ENCODE measurements around the gene GPR108. TPM values are rescaled to one million over a fixed set of nuclear protein-coding genes. Genes with fewer than 3 reads are reported as not detected.

The GPR108 gene
- total RNA-seq, 1 donor from 2014 or later: 41.6 TPM

- peaks cover 9% of the 10 kb centered on the region for H3K27me3 Mint-ChIP-seq (ENCODE audit: low read depth, unreplicated experiment)
- no peaks in the 10 kb centered on the region for H3K27me3 ChIP-seq (ENCODE audit: insufficient read depth, low read length)
- H3K36me3 ChIP-seq (ENCODE audit: insufficient read depth, low read length): no peaks in the 10 kb centered on the region
- no peak overlapping the region for H3K27ac ChIP-seq (ENCODE audit: low read depth, low read length)
- H3K4me1 Mint-ChIP-seq (ENCODE audit: low read depth, unreplicated experiment): no peaks in the 10 kb centered on the region
- no peak overlapping the region for H3K4me2 ChIP-seq (ENCODE audit: low read length)
- no peaks in the 10 kb centered on the region for H3K4me1 ChIP-seq (ENCODE audit: insufficient read depth, low read length)
- H3K9me3 ChIP-seq (ENCODE audit: insufficient read depth, low read depth, low read length): no peaks in the 10 kb centered on the region
- DNase-seq (ENCODE audit: low read depth) (no peak), FAIRE-seq (no peak)
- no peaks in the 10 kb centered on the region for H3K36me3 Mint-ChIP-seq (ENCODE audit: low read depth, unreplicated experiment)
- H2AFZ ChIP-seq (ENCODE audit: low read depth, low read length): no peak overlapping the region
- no peak overlapping the region for H3K4me3 Mint-ChIP-seq (ENCODE audit: unreplicated experiment)
- H4K20me1 ChIP-seq (ENCODE audit: insufficient read depth, low read length): no peaks in the 10 kb centered on the region
- TF ChIP-seq EZH2 (IDR thresholded peaks at IDR 0.05; ENCODE audit: insufficient read depth, low read length) (no peak), CTCF (IDR thresholded peaks at IDR 0.05; ENCODE audit: insufficient read depth, low read depth, low read length) (no peak)
- no peak overlapping the region for H3K4me3 ChIP-seq (ENCODE audit: insufficient read depth, low read depth, low read length)
- no peaks in the 10 kb centered on the region for H3K79me2 ChIP-seq (ENCODE audit: insufficient read depth, low read length)
- no peak overlapping the region for H3K27ac Mint-ChIP-seq (ENCODE audit: unreplicated experiment)
- H3K9me3 Mint-ChIP-seq (ENCODE audit: unreplicated experiment): peaks cover 6% of the 10 kb centered on the region
- no peak overlapping the region for H3K9ac ChIP-seq (ENCODE audit: low read length)
These were observed 37.7 kb upstream of the GPR108 start for GRCh38 chr19:6774821-6775707.

DNA sequence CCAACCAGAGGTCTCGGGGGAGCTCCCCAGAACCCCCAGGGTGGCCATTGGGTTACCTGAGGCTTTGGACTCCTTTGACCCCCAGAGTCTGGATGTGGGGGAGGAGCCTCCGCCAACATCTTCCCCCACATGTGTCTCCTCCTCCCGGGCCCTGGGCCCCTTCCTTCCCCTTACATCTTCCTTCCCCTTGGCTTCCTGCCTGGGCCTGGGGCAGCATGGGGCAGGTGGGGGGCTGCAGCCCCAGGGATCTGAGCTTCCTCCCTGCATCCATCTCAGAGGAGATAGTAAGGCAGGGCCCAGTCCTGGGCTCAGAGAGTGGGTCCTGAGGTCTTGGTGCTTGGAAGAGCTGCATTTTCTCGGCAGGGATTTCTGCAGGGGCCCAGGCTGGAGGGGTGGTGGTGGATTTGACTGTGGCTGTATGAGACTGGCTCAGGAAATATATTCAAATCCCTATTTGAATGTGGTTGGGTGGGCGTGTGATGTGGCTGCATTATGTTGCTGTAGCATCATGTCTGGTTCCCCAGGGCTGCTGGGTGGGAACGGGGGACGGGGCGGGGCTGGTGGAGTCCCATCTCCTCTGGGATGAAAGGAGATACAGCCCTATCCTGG lies 36.0 kb upstream of the GPR108 start:
- Mint-ChIP-seq H3K36me3 (ENCODE audit: low read depth, unreplicated experiment) (no peaks in the 10 kb centered on the region), H3K4me1 (ENCODE audit: low read depth, unreplicated experiment) (no peaks in the 10 kb centered on the region), H3K4me3 (ENCODE audit: unreplicated experiment) (no peak overlapping the region), H3K27ac (ENCODE audit: unreplicated experiment) (no peak overlapping the region), H3K27me3 (ENCODE audit: low read depth, unreplicated experiment) (peaks cover 9% of the 10 kb centered on the region), H3K9me3 (ENCODE audit: unreplicated experiment) (peaks cover 6% of the 10 kb centered on the region)
- TF ChIP-seq EZH2 (IDR thresholded peaks at IDR 0.05; ENCODE audit: insufficient read depth, low read length) (no peak), CTCF (IDR thresholded peaks at IDR 0.05; ENCODE audit: insufficient read depth, low read depth, low read length) (no peak)
- Histone ChIP-seq H3K9ac (ENCODE audit: low read length) (no peak overlapping the region), H3K4me1 (ENCODE audit: insufficient read depth, low read length) (no peaks in the 10 kb centered on the region), H3K9me3 (ENCODE audit: insufficient read depth, low read depth, low read length) (no peaks in the 10 kb centered on the region), H2AFZ (ENCODE audit: low read depth, low read length) (no peak overlapping the region), H3K36me3 (ENCODE audit: insufficient read depth, low read length) (no peaks in the 10 kb centered on the region), H3K27ac (ENCODE audit: low read depth, low read length) (no peak overlapping the region), H3K4me2 (ENCODE audit: low read length) (no peak overlapping the region), H3K79me2 (ENCODE audit: insufficient read depth, low read length) (no peaks in the 10 kb centered on the region), H3K4me3 (ENCODE audit: insufficient read depth, low read depth, low read length) (no peak overlapping the region), H3K27me3 (ENCODE audit: insufficient read depth, low read length) (no peaks in the 10 kb centered on the region), H4K20me1 (ENCODE audit: insufficient read depth, low read length) (no peaks in the 10 kb centered on the region)
- FAIRE-seq (no peak), DNase-seq (ENCODE audit: low read depth) (no peak)

Data from astrocyte (in vitro differentiated cells and primary cell).